ENCODE data around the gene MAML3.

The MAML3 gene

DNA sequence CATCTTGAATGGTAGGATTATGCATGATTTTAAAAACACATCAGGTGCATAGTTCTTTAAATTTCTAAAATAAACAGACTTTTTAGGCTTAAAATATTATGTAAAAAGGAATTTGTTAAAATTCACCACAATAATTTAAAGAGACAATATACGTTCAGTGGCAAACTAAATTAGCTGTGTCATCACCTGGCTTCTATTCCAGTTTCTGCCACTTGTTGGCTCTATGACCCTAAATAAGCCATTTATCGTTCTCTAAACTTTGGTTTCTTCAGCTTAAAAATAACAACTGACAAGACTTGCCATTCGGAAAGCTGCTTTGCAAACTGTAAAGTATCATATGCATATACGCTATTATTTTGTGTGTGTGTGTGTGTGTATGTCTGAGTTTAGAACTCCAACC is 347.1 kb downstream of the MAML3 start:
- DNase-seq, result no peak

DNA sequence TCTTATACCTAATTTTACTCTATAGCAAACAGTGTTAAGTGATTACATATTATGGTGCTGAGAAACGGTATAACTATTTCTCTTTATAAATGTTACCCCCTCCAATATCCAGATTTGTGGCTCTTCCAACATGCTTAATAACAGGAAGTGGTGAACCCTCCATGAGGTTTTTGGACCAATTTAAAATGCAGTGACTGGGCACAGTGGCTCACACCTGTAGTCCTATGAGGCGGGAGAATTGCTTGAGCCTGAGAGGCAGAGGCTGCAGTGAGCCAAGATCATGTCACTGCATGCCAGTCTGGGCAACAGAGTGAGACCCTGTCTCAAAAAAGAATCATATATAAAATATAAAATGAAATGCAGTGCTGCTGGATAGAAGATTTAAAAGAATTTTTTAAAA is 351.1 kb downstream of the MAML3 start:
- DNase-seq, result no peak

GRCh38 chr4:139802488-139802887 is 351.5 kb downstream of the MAML3 start:
- no peak for DNase-seq

DNA sequence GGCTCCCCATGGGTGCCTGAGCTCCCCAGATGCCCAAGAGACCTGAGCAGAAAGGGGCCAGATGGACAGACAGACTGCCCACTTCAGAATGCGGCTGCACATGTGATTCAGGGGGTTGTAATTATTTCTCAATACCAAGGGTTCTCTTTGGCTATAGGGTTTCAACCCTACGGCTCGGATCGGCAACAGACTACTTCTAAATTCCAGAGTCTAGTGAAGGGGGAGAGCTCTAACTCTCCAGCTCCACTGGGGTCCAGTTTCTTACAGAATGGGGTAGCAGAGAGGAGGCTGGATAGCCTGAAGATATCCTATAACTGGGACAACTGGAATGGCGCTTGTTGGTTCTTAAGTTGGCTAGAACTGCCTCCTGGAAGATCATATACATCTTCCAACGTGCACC is 352.1 kb downstream of the MAML3 start:
- DNase-seq, result no peak

DNA sequence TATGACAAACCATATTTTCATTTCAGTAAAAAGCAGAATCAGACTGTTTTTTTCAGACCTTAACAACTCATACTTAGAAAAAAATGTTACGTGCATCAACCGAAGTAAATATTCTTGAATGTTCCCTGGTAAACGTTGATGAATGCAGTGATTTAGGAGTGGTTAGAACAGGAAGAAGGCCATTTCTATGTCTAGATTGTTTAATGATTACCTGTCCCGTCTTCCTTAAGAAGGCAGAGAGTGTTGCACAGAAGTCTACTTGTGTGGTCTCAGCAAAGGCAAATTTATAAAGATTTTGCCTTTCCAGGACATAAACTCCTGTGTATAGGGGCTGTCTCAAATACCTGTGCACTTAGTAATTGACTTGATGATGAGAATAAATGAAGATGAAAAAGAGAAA is 353.9 kb downstream of the MAML3 start:
- DNase-seq, result no peak

- no peak for DNase-seq
Observed at GRCh38 chr4:139799615-139800014, 354.4 kb downstream of the MAML3 start.

DNA sequence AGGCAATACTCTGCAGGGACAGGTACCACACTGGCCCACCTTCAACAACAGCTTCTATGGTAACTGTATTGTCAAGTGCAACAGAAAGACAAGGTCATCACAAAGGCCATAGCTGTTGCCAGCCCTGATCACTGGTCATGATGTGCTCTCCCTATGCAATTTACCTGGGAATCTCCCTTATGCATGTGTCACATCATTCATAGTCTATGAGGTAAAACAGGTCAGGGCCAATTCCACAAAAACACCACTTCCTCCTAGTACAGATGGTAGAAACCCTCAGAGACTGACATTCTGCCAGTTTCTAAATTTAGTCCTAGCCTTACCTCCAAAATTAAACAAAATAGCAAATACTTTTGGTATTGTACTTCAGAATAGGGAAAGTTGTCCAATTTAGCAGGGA is 355.5 kb downstream of the MAML3 start:
- no peak for DNase-seq

DNA sequence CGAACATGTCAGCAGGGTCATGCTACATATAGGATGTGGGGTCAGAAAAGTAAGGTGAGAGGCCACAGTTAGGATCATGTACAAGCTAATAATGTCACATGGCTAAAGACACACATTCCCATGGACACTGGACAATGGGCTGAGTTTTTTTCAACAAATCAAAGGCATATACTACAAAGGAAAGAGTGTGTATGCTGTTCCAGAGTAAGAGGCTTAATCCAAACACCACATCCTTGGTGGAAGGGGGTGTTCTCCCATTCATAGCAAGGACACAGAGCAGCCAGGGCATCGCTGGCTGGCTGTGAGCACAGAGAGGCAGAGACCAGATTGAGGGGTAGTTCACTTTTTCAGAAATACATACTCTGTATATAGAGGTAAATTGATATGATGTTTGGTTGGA is 356.7 kb downstream of the MAML3 start:
- no peak for DNase-seq

GRCh38 chr4:139795527-139796314 is 358.3 kb downstream of the MAML3 start:
- peak; percentile 28 for DNase-seq

GRCh38 chr4:139794158-139794954 is 359.6 kb downstream of the MAML3 start:
- DNase-seq, result peak; percentile 71

- no peak for DNase-seq
Observed at GRCh38 chr4:139791681-139792080, 362.3 kb downstream of the MAML3 start.

DNA sequence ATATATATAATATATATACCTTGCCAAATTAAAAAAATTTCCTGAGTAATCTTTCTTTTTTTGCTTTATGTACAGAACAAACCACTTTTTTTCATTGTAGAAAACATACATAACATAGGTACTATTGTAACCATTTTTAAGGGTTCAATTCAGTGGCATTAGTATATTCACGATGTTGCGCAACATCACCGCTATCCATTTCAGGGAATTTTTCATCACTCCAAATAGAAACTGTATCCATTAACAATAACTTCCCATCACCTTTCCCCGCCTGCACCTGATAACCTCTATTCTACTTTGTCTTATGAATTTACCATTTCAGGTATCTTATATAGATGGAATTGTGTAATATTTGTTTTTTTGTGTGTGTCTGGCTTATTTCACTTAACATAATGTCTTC is 363.7 kb downstream of the MAML3 start:
- no peak for DNase-seq

DNA sequence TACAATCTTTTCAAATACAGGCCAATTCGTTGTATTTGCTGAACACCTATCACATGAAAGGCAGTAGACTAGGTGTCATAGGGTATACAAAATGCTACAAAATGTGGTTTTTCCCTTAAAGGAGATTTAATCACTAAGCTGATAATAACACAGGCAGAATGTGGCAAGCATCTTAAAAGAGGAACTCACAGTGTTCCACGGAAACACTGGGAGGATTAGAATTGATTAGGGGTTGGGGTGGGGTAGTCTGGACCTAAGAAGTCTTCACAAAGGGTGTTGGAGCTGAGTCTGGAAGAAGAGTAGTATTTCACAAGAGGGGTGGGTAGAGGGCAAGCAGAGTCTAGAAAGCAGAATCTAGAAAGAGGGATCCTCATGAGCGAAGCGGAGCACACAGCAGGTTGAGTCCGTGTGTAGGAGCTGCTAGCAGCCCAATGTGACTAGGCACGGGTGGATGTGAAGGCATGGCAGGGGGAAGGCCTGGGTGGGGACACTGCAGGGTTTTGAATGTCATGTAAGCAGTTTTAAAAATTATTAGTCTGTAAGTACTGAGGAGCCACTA is 364.8 kb downstream of the MAML3 start:
- DNase-seq, result no peak

- no peak for DNase-seq
Observed at GRCh38 chr4:139786494-139787354, 367.3 kb downstream of the MAML3 start.

GRCh38 chr4:139785356-139785755 is 368.6 kb downstream of the MAML3 start:
- no peak for DNase-seq

- no peak for DNase-seq
Observed at GRCh38 chr4:139783741-139784484, 370.1 kb downstream of the MAML3 start.

GRCh38 chr4:139782926-139783522 is 371.0 kb downstream of the MAML3 start:
- no peak for DNase-seq

DNA sequence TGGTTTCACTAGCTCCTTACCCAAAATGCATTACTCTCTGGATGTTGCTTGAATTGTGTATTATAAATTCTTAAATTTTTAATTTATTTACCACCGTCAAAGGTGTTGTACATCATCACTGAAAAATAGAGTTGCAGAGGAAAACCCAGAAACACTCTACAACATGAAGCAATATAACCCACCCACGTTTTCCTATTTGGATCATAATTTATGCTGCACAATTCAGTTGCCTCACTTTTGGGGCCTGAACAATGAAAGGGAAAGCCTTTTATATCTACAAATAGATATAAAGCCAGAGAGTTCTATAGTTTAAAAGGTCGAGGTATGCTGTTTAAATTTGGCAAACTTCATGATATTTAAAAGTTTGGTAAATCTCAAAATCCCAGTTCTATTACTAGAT is 372.9 kb downstream of the MAML3 start:
- DNase-seq, result no peak

DNA sequence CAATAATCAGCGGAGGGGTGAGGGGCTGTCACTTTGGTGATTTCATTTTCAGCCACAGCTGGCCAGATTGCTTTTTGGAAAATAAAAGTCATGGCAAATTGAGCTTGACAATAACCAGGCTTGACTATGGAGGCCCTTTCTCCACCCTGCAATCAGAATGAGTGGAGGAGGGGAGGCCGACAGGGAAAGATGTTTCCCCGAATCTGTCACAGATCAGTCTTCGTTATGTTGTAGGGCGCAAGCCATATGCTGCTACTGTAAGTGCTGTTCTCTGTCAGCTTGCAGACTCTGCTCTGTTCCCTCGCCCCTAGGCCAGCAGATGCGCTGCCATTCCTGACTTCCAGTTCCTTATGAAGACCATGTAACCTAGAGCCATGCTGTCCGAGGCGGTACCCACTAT is 374.3 kb downstream of the MAML3 start:
- DNase-seq, result no peak

- DNase-seq, result no peak
Observed at GRCh38 chr4:139777757-139778156, 376.2 kb downstream of the MAML3 start.

GRCh38 chr4:139776235-139776634 is 377.7 kb downstream of the MAML3 start:
- DNase-seq, result no peak
